GM23248 (cell line): ENCODE results near the gene CHN2. TPM values are rescaled to one million over a fixed set of nuclear protein-coding genes. Genes with fewer than 3 reads are reported as not detected.
A peak's percentile ranks its signal among the peaks of the same experiment; 100 is the strongest.

ENCODE experiments used
- DNase-seq: peaks from one replicate; pipeline ENCODE4 v3.0.0-alpha.2; 2015
- H2AFZ ChIP-seq: fragments of 200-600 bp; sonication (generic); 2 replicates; pipeline ENCODE4 v1.6.1; 2016; ENCODE audit warnings: antibody characterized with exemption
- H3F3A ChIP-seq: fragments of 200-600 bp; sonication (generic); 2 replicates; pipeline ENCODE4 v1.6.1; 2016; ENCODE audit warnings: mild to moderate bottlenecking, antibody characterized with exemption, mixed run types; ENCODE audit not compliant: insufficient read depth
- H3K27ac ChIP-seq: fragments of 200-600 bp; sonication (generic); 2 replicates; pipeline ENCODE4 v1.5.1; 2016; ENCODE audit warnings: mild to moderate bottlenecking
- H3K27me3 ChIP-seq: fragments of 200-600 bp; sonication (generic); replicated peaks from 2 replicates; pipeline ENCODE4 v1.6.1; 2016; ENCODE audit warnings: mild to moderate bottlenecking; ENCODE audit not compliant: insufficient read depth
- H3K36me3 ChIP-seq: fragments of 200-600 bp; sonication (generic); 2 replicates; pipeline ENCODE4 v1.6.1; 2016; ENCODE audit warnings: low read depth, mild to moderate bottlenecking
- H3K4me1 ChIP-seq: fragments of 200-600 bp; sonication (generic); 2 replicates; pipeline ENCODE4 v1.6.1; 2016; ENCODE audit warnings: mild to moderate bottlenecking; ENCODE audit not compliant: insufficient read depth
- H3K4me2 ChIP-seq: fragments of 200-600 bp; sonication (generic); one replicate; pipeline ENCODE4 v1.6.1; 2016; ENCODE audit warnings: mild to moderate bottlenecking; ENCODE audit not compliant: unreplicated experiment
- H3K4me3 ChIP-seq: fragments of 200-600 bp; sonication (generic); 2 replicates; pipeline ENCODE4 v1.5.1; 2016; ENCODE audit warnings: mild to moderate bottlenecking
- H3K79me2 ChIP-seq: fragments of 200-600 bp; sonication (generic); 2 replicates; pipeline ENCODE4 v1.6.1; 2016; ENCODE audit warnings: mild to moderate bottlenecking; ENCODE audit not compliant: insufficient read depth
- H3K9ac ChIP-seq: fragments of 200-600 bp; sonication (generic); 2 replicates; pipeline ENCODE4 v1.6.1; 2016; ENCODE audit warnings: mild to moderate bottlenecking
- H3K9me2 ChIP-seq: fragments of 200-600 bp; sonication (generic); 2 replicates; pipeline ENCODE4 v1.6.1; 2016; ENCODE audit warnings: mixed run types, mild to moderate bottlenecking, moderate library complexity; ENCODE audit not compliant: insufficient read depth
- H3K9me3 ChIP-seq: fragments of 200-600 bp; sonication (generic); one replicate; pipeline ENCODE4 v1.6.1; 2017; ENCODE audit warnings: low read depth
- H4K20me1 ChIP-seq: fragments of 200-600 bp; sonication (generic); 2 replicates; pipeline ENCODE4 v1.6.0; 2016; ENCODE audit not compliant: insufficient read depth
- EZH2 ChIP-seq: fragments of 200-600 bp; sonication (generic); IDR thresholded peaks from 2 replicates; pipeline ENCODE4 v1.6.1; 2018; ENCODE audit warnings: antibody characterized with exemption, mild to moderate bottlenecking; ENCODE audit not compliant: insufficient read depth, poor library complexity, severe bottlenecking
- EZH2phosphoT487 ChIP-seq: fragments of 200-600 bp; sonication (generic); IDR thresholded peaks from 2 replicates; pipeline ENCODE4 v1.6.1; 2018; ENCODE audit warnings: antibody characterized with exemption, moderate library complexity, mild to moderate bottlenecking, low read depth; ENCODE audit not compliant: insufficient read depth
- whole genome bisulfite sequencing, 2 experiments: methylation state at CpG; one replicate each; pipeline ENCODE4 v1.1.6; 2015 to 2017; ENCODE audit warnings: low lambda C conversion rate in 2 of 2, low coverage in 1 of 2; ENCODE audit errors: missing lambda C conversion rate in 2 of 2; 5-methylcytosine and 5-hydroxymethylcytosine counted together
- in situ Hi-C: fragments of 300-500 bp; cut with MboI; formaldehyde crosslinking; loops from 2 replicates; pipeline ENCODE4 v1.15.0; 2020
- polyA plus RNA-seq: library from polyadenylated mRNA; unstranded; fragments of >200 nt; fragmentation: Nextera tagmentation; extraction: Ambion mirVana; gene quantifications from 2 replicates; pipeline ENCODE4 v1.2.1, GENCODE V29; 2016
- total RNA-seq: library from RNA; depleted of rRNA; stranded (reverse); fragments of >200 nt; shearing (Covaris generic); gene quantifications from 2 replicates; pipeline ENCODE4 v1.2.3, GENCODE V29; 2014

Gene CHN2
- total and polyA plus RNA-seq, 2 experiments from 2014 or later: 1.5 to 2.3 TPM

GRCh38 chr7:29370531-29371314 is 176.1 kb downstream of the CHN2 start:
- H3K9ac ChIP-seq: no peak overlapping the region
- H3K27me3 ChIP-seq: peaks cover 14% of the 10 kb centered on the region; the same call in 1 of the 2 replicates
- peak; percentile 71 for DNase-seq
- H2AFZ ChIP-seq: no peak overlapping the region
- H3K36me3 ChIP-seq: no peaks in the 10 kb centered on the region
- no peaks in the 10 kb centered on the region for H3K9me2 ChIP-seq
- TF ChIP-seq EZH2 (no peak), EZH2phosphoT487 (no peak)
- peaks cover 20% of the 10 kb centered on the region for H3F3A ChIP-seq
- no peaks in the 10 kb centered on the region for H3K79me2 ChIP-seq
- no peaks in the 10 kb centered on the region for H3K9me3 ChIP-seq
- peaks cover 16% of the 10 kb centered on the region for H3K4me1 ChIP-seq
- in situ Hi-C loops: no loop called here
- peak overlapping the region; percentile 4; the same call in 1 of the 2 replicates for H3K27ac ChIP-seq
- no peak overlapping the region for H3K4me2 ChIP-seq
- H4K20me1 ChIP-seq: no peaks in the 10 kb centered on the region
- 34 to 37% methylated on average over 6 of the region's 6 CpGs for WGBS, 2 experiments
- H3K4me3 ChIP-seq: no peak overlapping the region

DNA sequence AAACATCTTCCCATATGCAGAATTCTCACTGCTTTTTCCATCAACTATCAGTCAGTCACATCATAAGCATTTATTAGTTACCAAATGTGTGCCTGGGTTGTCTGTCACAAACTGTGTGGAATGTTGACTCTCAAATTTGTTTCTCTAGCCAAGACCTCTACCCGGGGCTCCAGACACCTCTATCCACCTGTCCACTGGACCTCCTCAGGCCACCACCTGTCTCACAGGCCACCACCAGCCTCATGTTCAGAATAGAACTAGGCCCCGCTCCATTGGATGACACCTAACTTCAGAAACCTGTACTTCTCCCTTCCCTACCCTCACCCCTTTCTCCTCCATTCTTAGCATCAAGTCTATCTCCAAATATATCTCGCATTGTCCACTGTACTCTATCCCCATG is 176.9 kb downstream of the CHN2 start:
- H4K20me1 ChIP-seq: no peaks in the 10 kb centered on the region
- no peaks in the 10 kb centered on the region for H3K9me2 ChIP-seq
- no peak overlapping the region for H2AFZ ChIP-seq
- no peak overlapping the region for H3K4me2 ChIP-seq
- H3K36me3 ChIP-seq: no peaks in the 10 kb centered on the region
- H3K27me3 ChIP-seq: peaks cover 14% of the 10 kb centered on the region; the same call in 1 of the 2 replicates
- no peak for TF ChIP-seq EZH2phosphoT487
- TF ChIP-seq EZH2: no peak
- H3K4me1 ChIP-seq: peaks cover 16% of the 10 kb centered on the region
- DNase-seq: no peak
- no peak overlapping the region for H3K4me3 ChIP-seq
- H3K27ac ChIP-seq: no peak overlapping the region
- H3F3A ChIP-seq: peaks cover 20% of the 10 kb centered on the region
- in situ Hi-C loops: no loop called here
- no peak overlapping the region for H3K9ac ChIP-seq
- 77 to 81% methylated on average over 3 of the region's 3 CpGs for WGBS, 2 experiments
- H3K79me2 ChIP-seq: no peaks in the 10 kb centered on the region
- no peaks in the 10 kb centered on the region for H3K9me3 ChIP-seq

GRCh38 chr7:29372351-29373090 is 177.9 kb downstream of the CHN2 start:
- Histone ChIP-seq H3K36me3 (no peaks in the 10 kb centered on the region), H3K27me3 (0 out of 2 replicates have a peak, but pooled peaks cover 6% of the 10 kb centered on the region), H3K4me3 (no peak overlapping the region), H3K27ac (no peak overlapping the region), H4K20me1 (no peaks in the 10 kb centered on the region), H3K4me2 (no peak overlapping the region), H3K4me1 (peaks cover 16% of the 10 kb centered on the region), H3K9me3 (no peaks in the 10 kb centered on the region), H2AFZ (no peak overlapping the region), H3K9ac (no peak overlapping the region), H3F3A (peaks cover 20% of the 10 kb centered on the region), H3K79me2 (no peaks in the 10 kb centered on the region), H3K9me2 (no peaks in the 10 kb centered on the region)
- DNase-seq: peak; percentile 61
- TF ChIP-seq EZH2phosphoT487 (no peak), EZH2 (no peak)
- in situ Hi-C loops: no loop called here
- WGBS, 2 experiments: 31% methylated on average over 3 of the region's 3 CpGs

DNA sequence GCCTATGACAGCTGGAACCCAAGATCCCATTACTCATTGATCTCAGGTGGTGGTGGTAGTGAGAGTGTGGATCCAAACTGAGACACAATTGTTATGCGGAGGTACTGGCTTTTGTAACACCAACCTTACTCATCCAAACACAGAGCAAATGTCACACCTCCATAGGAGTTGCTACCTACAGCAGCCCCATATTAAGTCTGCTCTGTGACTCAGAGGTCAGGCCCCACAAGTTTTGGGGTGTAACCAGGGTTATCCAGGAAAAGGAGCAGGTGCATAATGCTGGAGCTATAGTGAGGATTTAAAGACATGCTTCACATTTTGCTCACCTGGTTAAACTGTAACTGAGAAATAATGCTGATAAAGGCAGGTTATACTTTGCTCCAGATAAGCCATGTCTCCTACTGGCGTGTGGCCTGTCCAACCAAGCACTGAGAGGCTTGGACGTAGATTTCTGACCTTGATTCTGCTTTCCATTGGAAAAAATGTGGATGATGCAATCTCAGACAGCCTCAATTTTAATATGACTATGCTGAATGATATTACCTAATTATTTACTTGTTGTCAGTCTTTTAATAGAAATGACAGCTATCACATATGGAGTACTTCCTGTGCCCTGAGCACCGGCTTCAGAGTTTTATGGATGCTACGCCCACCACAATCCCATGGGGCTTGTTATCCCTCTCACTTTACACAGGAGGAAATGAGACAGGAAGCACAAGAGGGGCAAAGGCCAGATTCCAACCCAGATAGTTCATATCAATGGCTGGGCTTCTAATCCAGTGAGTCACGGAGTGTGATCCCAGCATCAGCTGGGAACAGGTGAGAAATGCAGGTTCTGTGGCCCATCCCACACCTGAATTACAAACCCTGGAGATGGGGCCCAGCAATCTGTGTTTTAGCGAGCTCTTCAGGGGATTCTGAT is 181.3 kb downstream of the CHN2 start:
- Histone ChIP-seq H3K9me3 (no peaks in the 10 kb centered on the region), H3K27ac (no peak overlapping the region), H3K4me2 (no peak overlapping the region), H2AFZ (no peak overlapping the region), H3K9me2 (no peaks in the 10 kb centered on the region), H3K4me1 (peaks cover 10% of the 10 kb centered on the region), H3F3A (peaks cover 11% of the 10 kb centered on the region), H3K79me2 (no peaks in the 10 kb centered on the region), H3K27me3 (0 out of 2 replicates have a peak, but pooled peaks cover 14% of the 10 kb centered on the region), H4K20me1 (no peaks in the 10 kb centered on the region), H3K4me3 (no peak overlapping the region), H3K9ac (no peak overlapping the region), H3K36me3 (no peaks in the 10 kb centered on the region)
- 65 to 68% methylated on average over 7 of the region's 7 CpGs for WGBS, 2 experiments
- in situ Hi-C loops: no loop called here
- DNase-seq: no peak
- no peak for TF ChIP-seq EZH2phosphoT487
- TF ChIP-seq EZH2: no peak
